ENCODE data around the gene CCNI2.

CCNI2 gene

GRCh38 chr5:132750471-132751230, 3.4 kb downstream of the CCNI2 start:
- DNase-seq = no peak

GRCh38 chr5:132751444-132751843, 4.2 kb downstream of the CCNI2 start:
- DNase-seq = no peak

DNA sequence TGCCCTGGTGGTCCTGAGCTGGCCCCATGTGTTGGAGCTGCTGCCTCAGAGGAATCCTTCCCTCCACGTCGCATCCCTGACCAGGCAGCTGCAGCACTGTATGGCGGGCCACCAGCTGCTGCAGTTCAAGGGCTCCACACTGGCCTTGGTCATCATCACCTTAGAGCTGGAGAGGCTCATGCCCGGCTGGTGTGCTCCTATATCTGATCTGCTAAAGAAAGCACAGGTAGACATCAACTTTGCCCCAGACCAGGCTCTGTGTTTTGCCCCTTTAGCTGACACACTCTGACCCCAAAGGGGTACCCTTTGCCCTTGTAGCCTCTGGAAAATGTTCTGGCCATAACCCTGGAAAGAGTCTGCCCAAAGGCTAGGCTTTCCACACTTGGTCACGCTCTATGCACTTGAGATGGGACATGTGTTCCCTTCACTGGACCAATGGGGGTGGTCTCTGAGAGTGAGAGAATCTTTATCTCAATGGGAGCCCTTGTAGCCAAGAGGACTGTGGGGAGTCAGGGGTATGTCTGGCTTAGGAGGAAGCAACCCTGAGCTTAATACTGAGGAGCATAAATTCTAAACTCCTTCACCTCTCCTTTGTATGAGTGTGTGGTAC, 4.8 kb downstream of the CCNI2 start:
- no peak for DNase-seq

DNA sequence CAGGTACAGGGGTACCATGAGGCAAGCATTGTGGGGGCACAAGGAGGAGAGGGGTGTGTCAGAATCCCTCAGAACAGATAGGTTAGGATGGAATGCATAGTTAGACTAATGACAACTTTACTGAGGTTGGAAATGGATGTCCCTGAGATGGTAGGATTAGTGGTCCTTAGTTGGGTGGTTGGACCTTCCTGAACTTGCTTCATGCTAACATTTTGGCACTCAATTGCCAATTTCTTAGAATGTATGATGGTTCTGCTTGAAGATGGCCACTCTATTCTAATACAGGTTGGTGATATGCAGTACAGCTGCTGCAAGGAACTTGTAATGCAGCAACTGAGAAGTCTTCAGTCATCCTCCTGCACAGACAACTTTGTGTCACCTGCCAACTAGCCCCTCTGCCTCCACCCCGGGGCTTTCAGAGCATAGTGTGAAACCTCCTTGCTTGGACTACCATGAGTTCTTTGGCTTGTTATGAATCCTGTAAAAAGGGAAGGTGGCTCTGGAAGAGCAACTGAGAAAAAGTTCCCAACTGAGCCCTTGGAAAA, 5.4 kb downstream of the CCNI2 start:
- no peak for DNase-seq

DNA sequence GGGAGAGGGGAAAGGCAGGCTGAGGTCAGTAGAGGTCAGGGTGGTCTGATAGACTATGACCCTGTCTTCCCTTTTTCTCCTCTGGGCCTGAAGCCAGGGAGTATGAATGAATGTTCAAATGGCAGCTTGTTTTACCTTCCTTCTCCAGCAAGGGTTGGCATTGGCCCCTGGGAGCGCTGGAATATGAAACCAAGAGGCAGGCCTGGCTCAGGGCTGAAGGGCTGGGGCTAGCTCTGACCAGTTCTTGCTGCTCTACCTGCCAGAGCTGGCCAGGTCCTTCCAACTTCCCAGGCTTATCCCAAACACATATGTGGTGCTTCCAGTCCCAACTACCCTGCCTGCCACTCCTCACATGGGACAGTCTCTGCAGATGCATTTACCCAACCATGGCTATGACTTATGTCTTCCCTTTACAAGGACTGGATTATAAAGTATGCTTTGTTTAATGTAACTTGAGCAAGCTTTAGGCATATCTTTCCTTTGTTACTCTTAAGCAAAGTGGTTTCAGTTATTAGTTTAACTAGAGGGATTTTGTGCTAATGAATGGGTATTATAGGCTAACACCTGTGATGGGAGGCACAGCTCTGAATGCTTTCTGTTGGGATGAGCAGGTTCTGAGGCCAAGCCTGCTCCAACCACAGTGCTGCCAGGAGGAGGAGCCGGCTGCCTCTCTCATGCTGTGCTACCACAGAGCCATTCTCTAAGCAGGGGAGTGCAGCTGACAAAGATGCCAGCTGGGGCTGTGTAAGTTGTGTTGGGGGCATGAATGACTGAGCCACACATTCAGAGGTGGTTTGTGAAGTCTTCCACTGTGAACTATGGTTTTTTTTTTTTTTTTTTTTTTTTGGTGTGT, 6.1 kb downstream of the CCNI2 start:
- DNase-seq = no peak

- DNase-seq = no peak
Measured at GRCh38 chr5:132754111-132754510, 6.9 kb downstream of the CCNI2 start.

GRCh38 chr5:132754947-132755346, 7.7 kb downstream of the CCNI2 start:
- DNase-seq = no peak

- DNase-seq = no peak
Measured at GRCh38 chr5:132756542-132756941, 9.3 kb downstream of the CCNI2 start.

DNA sequence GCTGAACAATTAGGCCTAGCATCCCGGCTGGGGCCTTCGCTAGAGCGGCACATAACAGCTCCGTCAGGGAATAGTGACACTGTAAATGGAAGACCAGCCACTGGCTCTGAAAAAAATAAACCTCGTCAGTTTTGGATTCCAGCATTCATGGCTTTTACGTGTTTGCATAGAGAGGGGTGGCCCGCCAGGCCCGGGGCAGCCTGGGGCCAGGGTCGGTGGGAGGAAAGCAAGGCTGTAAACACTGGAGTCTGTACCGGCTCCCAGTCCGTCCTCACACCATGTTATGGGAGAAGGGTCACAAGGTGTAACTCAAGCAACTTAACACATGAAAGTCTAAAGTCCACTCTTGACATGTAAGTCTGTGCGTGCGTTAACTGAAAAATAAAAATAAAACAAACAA, 11.2 kb downstream of the CCNI2 start:
- DNase-seq = no peak

GRCh38 chr5:132759114-132760048, 12.2 kb downstream of the CCNI2 start:
- DNase-seq = no peak

DNA sequence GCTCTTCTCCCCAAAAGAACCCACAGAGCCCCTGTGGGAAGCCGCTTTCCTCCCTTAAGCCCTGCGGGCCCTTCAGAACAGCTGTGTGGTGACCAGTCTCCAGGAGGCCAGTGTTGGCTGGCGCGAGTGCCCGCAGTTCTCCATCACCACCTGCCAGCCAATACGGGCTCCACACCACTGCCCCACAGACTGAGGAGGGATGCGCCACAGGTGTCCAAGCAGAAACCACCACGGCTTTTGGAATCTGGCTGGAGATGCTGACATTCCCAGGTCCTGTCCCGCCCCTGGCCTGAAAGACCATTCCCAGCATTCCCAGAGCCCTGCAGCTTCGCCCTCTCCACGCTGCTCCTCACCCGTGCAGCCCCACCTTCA, 12.8 kb downstream of the CCNI2 start:
- no peak for DNase-seq

DNA sequence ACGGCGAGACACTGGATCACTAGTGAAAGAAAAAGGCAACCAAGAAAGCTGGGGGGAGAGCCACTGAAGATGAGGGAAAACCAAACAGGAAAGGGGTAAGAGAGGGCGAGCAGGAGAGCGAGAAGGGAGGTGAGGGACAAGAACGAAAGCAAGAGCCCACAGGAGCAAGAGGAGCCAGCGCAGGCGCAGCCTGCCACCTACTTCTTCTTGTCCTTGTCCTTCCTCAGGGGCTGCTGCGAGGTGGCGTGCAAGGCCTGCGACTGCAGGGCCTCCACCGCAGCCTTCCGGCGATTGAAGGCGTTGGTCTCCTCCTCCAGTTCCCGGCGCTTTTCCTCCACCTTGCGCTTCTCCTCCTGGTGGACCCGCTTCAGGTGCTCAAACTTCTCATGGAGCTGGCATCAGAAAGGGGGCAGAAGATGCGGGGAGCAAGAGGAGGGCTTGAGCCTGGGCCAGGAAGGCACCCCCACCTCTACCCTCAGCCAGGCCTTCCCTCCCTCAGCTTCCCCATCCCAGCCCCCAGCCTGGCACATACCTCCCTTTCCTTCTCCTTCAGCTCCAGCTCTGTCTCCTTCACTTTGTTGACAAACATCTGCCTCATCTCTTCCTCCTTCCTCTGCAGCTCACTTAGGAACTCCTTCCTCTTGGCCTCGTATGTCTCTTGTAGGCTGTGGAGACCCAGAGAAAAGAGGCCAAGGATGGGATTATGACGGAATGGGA, 13.5 kb downstream of the CCNI2 start:
- no peak for DNase-seq

- no peak for DNase-seq
Measured at GRCh38 chr5:132761321-132762240, 14.4 kb downstream of the CCNI2 start.

GRCh38 chr5:132762246-132763000, 15.2 kb downstream of the CCNI2 start:
- no peak for DNase-seq

DNA sequence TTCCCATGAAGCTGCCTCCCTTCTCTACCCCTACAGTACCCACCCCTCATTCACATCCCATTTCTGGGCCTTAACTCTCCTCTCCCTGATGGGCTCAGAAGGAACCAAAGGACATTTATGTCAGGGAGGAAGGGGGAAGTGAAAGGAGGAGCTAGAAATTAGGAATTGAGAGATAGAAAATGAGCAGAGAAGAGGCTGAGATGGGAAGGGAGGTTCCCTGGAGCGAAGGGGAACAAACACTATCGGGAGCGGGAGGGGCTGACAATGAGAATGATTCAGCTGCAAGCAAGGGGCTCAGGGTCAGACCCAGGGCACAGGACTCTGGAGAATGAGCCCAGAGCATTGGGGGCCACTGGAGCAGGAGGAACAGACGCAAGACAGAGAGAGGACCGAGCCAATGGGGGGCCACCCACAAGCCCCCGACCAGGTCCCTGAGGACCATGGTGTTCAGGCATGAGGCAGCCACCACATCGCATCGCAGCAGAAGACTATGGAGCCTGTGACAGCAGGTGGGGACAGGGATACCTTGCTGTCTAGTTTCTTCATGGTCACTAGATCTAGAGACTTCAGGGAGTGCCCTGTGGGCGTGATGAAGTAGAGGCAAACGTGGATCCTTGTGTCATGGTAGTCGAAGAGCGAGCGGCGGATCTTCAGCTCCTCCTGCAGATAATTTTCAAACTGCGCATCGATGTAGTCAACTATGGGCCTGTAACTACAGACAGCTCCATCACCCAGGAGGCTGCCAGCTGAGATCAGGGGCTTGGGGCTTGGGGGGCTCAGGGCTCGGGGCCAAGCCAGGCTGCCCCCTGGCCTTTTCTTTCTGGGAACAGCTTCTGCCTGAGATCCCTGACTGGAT, 16.2 kb downstream of the CCNI2 start:
- DNase-seq = no peak

GRCh38 chr5:132764051-132764450, 16.8 kb downstream of the CCNI2 start:
- DNase-seq = no peak

DNA sequence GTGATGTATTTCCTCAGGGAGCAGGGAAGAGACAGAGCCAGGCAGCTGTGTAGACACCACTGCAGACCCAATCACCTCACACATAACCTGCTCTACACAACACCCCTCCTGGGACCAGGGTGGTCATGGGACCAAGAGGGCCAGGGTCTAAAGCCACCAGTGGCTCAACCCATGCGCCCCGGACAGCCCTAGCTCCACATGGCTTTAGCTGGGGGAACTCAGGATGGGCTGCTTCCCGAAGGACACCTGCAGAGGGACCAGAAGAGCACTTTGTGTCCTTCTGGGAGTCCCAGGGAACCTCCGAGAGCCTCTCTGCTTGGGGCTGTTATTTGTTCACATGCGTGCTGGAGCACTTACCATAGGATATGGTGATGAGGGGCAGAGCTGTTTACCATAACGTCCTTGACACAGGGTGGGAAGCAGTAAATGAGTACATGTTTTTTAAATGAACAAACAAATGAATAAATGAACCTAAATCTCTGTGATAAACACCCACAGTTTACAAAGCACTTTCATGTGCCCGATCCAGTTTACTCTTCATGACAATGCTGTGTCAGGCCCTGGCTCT, 17.5 kb downstream of the CCNI2 start:
- DNase-seq = no peak

DNA sequence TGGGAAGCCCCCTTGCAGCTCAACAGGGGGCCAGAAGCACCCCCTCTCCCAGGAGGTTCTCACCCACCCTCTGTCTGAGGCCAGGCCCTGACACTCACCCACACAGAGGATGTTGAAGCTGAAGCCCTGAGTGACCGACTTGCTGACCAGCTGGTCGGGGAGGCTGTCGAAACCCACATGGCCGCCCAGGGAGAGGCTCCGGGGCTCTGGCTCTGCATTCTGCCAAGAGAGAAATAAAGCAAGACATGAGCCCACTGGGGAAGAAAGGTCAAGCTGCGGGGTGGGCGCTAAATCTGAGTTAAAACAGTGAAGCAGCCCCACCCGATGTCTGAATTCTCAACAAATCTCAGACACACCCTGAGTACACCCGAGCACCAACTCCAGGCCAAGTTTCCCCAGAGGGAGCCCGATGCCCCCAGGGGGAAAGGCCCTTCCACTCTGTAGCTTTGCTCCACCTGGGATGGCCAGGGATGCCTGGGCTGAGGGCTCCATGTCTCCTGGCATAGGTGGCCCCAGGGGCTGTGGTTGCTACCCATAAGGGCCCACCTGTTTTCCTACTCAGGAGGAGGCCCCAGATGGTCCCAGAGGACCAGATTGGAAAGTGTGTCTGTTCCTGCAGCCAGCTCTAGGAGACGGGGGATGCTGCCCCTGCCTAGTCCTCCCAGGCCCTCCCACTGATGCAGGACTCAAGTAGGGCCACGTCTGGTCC, 18.2 kb downstream of the CCNI2 start:
- no peak for DNase-seq
